ENCODE measurements around the gene SMARCC1.

DNA sequence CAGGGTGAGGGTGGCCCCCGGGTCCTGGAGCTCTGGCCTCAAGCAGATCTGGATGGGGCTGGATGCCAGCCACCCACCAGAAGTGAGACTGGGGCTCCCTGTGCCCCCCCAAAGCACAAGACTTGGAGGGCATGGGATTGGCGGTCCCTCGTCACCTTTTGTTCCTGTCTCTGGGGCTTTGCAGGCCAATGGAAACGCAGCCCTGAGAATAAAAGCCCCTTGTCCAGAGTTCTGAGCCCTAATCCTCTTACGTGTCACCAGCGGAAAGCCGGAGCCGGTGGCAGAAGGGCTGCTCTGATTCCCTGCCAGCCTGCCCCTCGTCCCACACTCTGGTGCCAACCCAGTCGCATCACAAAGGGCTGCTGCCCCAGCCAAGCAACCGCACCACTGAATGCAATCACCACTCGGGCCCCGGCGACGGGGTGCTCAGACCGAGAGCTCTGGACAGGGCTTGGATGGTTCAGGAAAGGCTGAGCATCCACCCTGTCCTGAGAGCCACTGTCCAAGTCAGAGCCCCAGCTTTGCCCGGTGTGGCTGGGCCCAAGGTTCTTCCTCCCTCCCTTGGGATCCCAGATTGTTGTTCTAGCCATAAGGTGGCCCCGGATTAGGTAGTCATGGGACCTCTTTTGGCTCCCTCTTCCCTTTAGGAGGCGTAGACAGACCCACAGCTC is 245.3 kb downstream of the SMARCC1 start:
- TF ChIP-seq, protein P1, sequence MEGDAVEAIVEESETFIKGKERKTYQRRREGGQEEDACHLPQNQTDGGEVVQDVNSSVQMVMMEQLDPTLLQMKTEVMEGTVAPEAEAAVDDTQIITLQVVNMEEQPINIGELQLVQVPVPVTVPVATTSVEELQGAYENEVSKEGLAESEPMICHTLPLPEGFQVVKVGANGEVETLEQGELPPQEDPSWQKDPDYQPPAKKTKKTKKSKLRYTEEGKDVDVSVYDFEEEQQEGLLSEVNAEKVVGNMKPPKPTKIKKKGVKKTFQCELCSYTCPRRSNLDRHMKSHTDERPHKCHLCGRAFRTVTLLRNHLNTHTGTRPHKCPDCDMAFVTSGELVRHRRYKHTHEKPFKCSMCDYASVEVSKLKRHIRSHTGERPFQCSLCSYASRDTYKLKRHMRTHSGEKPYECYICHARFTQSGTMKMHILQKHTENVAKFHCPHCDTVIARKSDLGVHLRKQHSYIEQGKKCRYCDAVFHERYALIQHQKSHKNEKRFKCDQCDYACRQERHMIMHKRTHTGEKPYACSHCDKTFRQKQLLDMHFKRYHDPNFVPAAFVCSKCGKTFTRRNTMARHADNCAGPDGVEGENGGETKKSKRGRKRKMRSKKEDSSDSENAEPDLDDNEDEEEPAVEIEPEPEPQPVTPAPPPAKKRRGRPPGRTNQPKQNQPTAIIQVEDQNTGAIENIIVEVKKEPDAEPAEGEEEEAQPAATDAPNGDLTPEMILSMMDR (IDR thresholded peaks at IDR 0.05): no peak
- no peak for TF ChIP-seq POLR2A (IDR thresholded peaks at IDR 0.05)
